Activated CD8-positive, alpha-beta memory T cell treated with anti-CD3 and anti-CD28 coated beads, Interleukin-2, amount 50 U/mL, for 48 hours (primary cell): ENCODE results near the gene PTP4A2.

ENCODE experiments used
- DNase-seq: peaks from one replicate; pipeline ENCODE4 v3.0.0-alpha.2; 2020

Gene PTP4A2

DNA sequence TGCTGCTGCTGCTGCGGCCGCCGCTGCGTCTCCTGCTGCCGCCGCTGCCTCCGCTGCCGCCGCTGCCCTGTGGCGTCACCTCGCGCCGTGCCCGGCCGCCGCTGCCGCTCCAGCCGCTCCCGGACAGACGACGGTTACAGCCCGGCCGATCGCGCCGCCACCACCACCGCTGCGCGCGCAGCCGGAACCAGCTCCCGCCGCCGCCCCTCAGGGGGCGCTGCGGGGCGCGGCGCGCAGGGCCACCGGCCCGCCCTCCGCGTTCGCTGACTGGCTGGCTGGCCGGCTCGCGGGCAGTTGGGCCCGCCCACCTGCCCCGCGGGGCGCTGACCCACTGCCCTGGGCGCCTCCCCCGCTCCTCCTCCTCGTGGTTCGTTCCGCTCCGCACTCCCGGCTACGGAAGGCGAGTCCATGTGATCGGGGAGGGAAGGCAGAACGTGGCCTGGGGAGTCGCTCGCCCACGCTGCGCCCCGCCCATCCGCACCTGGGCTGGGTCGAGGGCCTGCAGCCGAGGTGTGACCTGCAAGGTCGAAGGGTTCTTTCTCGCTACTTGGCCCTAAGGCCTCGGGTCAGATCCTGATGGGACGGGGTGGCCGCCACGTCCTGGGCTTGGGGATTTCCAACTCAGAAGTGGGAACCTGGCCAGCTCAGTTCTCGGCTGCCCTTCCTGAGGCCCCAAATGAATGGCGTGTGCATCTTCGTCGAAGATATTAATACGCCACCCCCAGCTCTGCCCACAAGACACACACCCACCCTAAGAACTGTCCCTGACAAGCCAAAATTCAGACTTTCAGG is at the start of gene PTP4A2:
TSS of gene PTP4A2 (minus strand) at position 185 of the 792 bp plus-strand sequence. CDS start 19,303 bp downstream, outside the sequence.
- DNase-seq: peak; percentile 94

DNA sequence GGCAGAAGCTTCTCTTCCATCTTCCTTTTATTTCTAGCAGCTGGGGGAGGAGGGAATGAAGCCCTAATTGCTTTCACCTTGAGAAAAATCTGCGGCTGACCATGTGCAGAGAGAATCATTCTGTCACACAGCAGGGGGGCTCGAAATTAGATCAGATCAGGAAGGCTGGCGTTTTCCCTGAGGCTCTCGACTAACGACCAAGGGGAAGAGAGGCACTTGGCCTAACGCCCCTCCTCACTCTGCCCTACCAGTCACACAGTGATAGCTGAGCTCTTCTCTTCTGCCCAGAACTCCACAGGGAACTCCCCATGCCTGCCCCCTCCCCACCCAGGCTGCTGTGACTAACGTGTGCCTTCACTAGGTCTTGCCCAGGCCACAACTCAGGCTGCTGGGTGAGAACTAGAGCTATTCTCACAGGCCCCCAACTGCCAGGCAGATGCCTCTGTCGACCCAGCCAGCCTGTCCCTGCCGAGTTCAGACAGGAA is 49.0 kb upstream of the PTP4A2 start:
- no peak for DNase-seq

DNA sequence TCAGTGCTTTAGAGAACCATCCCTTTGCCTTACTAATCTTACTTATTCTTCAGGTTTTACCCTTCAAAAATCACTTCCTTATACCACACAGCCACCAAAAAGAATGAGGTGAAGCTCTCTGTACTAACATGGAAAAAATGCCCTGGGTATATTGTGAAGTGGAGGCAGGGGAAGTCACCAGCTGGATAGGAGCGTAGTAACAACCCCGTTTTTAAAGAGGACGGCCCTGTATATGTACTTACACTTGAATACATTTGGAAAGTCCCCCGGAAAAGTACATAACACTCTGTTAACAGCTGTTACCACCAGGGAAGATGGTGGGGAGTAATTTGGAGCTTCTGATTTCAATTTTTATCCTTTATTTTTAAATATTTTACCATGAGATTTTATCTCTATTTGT is 47.3 kb upstream of the PTP4A2 start:
- DNase-seq: no peak

DNA sequence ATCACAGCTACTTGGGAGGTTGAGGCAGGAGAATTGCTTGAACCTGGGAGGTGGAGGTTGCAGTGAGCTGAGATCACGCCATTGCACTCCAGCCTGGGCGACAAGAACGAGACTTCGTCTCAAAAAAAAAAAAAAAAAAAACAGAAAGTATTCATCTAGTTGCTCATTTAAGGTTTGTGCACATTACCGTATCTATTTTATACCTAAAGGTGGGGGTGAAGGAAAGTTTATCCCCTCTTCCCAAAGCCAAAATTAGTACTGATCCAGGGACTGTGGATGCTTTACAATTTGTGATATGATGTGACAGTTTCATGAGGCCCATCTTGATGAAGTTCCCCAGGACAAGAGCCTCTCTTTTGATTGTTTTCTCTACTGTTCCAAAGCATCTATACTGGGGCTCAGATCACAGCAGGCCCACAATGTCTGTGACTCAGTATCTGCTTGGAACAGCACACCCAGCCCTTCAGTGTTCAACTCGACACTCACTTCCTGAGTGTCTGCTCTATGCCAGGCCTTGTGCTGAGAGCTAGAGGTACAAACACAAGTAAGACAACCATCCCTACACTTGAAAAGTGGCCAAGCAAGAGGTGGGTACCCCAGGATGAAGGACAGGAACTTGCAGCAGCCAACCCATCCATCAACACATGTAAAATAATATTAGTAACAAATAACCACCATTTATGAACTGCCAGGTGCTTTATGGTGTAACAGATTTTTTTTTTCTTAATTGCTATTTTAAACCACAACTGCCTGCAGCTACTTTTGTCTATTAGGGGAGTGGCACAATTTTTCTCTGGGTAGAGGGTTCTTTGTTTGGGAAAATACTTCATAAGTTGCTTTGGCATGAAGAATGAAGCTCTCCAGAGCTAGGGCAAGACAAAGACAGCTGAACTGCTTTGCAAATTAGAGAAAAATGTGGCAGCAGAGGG is 46.5 kb upstream of the PTP4A2 start:
- no peak for DNase-seq

DNA sequence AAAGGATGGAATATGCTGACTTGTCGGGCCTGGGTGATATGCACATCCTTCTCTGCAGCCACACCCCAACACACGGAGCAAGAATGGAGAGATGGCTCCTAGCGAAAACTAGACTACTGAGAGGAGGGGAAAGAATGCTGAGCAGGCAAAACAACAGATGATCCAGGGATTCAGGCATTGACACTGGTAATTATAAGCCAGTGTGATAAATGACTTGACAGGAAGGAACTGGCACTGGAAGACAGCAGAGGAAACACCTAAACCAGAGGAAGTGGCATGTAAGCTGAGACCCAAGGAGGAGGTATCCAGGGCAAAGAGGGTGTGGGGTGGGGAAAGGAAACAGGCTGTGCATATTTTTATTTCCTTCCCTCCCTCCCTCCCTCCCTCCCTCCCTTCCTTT is 43.8 kb upstream of the PTP4A2 start:
- no peak for DNase-seq

DNA sequence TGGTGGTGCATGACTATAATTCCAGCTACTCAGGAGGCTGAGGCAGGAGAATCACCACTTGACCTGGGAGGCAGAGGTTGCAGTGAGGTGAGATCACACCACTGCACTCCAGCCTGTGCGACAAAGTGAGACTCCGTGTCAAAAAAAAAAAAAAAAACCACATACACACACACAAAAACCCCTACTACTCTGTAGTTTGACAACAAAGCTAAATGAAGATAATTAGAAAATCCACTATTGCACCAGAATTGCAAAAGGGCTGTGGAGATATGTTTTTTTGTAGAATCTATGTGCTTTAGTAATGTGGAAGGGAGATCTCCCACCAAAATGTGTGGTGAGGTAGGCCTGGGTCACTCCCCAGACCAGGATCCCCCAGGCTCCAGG is 43.3 kb upstream of the PTP4A2 start:
- DNase-seq: no peak

DNA sequence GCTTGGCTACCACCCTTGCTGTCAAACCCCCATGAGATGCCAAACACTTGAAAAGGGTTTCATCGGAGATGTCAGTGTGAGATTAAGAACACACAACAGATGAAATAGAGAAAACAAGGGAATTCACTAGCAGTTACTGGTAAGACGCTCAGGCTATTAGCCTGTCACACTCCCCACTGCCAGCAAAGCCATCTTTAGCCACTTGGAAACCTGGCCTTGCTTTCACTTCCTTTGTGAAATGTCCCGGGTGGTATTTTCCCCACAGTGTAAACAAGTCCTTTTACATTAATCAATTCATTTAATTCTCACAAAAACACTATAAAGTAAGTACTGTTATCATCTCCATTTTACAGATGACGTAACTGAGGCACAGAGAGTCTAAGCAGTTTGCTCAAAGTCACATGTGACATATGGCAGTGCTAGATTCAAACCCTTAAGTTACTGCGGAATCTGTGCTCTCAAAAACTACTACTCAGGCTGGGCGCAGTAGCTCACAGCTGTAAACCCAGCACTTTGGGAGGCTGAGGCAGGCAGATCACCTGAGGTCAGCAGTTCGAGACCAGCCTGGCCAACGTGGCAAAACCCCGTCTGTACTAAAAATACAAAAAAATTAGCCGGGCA is 42.8 kb upstream of the PTP4A2 start:
- DNase-seq: no peak

DNA sequence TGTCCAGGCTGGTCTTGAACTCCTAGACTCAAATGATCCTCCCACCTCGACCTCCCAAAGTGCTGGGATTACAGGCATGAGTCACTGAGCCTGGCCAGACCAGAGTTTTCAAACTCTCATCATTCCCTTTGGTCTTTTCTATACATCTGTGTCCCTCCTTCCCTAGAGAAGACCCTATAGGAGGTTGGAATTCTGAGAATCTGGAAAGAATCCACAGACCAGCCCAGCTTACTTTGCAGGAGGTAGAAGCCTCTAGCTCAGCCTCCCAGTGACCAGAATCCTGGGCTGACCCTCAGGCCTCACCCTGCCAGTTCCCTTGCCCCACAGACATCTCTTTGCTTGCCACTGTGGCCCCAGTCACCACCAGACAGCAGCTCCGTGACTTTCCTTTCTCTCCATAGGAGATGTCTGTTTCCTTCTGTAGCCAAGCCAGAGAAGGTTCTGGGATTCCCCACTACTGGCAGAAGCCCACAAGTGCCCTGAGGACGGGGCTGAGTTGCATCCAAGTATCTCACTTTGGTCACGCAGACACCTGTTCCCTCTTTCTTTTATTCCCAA is 40.8 kb upstream of the PTP4A2 start:
- DNase-seq: no peak

DNA sequence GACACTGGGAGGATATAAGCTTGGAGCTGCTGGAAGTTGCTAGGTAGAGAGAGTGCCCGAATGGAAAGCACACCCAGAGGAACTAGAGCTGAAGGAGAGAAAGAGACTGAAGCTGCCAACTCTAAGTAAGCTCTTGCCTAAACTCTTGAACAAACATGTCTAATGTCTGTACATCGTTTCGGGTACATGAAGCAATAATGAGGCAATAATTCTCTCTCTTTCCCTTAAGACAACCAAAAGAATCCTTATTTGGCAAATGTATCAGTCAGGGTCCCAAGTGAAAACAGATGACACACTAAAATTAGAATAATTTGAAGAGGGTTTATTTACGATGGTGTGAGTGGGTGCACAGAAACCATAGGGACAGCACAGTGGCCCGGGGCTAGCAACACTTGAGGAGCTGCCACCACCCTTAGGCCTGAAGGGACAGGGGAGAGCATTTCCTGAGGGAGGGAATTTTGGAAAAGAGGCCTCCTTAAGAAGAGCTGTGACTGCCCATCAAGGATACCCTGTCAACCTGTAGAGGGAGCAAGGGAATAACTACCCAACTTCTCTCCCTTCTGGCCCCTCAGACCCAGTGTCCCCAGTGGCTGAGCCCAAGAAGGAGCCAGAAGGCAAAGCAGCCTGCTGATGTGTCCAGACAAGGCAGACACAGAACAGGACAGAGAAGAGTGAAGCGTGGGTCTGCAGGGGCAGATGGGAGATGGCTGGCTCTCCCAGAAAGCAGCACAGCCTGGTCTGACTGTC is 39.4 kb upstream of the PTP4A2 start:
- DNase-seq: no peak

DNA sequence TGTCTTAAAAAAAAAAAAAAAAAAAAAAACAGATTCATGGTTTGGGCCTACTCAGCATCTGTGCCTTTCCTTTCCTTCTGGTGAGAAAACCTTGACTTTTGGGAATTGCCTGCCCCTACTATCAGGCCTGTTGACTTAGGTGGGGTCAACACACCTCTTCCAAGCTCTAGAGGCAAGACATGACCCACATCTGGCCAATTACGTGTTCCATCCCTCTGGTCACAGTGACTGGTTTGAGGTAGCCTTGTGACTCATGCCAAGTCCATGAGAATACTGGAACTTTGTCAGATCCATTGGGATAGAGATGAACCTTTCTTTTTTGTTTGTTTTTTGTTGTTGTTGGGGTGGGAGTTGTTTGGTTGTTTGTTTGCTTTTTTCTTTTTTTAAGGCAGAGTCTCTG is 38.2 kb upstream of the PTP4A2 start:
- DNase-seq: no peak

DNA sequence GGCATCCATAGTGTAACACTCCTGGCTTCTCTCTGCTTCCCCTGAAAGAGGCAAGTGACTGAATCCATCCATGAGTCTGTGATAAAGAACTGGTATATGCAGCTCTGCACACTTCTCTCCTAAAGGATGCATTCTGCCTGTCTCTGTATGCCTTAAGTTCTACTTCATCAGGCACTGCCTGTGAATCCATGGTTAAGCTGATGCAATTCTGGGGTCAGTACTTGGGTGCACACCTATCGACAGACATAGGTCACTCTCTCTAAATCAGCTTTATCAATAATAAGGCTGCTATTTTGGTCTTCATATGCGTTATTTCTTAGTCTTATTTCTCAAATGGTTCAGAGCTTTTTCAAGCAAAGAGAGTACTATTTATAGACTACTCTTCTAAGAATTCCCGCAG is 32.7 kb upstream of the PTP4A2 start:
- DNase-seq: no peak

DNA sequence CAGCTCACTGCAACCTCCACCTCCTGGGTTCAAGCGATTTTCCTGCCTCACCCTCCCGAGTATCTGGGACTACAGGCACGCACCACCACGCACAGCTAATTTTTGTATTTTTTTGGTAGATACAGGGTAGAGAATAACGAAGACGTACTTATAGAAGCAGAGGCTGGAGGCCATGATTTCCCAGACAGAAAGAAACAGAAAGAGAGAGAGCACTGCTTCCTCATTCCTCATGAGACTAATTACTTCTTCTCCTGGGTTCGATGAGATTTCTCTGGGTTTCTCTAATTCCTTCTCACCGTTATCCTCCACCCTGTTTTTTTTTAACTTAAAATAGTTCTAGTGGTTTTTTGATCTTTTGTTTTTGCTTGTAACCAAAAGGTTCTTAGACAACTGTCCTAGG is 23.4 kb upstream of the PTP4A2 start:
- DNase-seq: no peak

DNA sequence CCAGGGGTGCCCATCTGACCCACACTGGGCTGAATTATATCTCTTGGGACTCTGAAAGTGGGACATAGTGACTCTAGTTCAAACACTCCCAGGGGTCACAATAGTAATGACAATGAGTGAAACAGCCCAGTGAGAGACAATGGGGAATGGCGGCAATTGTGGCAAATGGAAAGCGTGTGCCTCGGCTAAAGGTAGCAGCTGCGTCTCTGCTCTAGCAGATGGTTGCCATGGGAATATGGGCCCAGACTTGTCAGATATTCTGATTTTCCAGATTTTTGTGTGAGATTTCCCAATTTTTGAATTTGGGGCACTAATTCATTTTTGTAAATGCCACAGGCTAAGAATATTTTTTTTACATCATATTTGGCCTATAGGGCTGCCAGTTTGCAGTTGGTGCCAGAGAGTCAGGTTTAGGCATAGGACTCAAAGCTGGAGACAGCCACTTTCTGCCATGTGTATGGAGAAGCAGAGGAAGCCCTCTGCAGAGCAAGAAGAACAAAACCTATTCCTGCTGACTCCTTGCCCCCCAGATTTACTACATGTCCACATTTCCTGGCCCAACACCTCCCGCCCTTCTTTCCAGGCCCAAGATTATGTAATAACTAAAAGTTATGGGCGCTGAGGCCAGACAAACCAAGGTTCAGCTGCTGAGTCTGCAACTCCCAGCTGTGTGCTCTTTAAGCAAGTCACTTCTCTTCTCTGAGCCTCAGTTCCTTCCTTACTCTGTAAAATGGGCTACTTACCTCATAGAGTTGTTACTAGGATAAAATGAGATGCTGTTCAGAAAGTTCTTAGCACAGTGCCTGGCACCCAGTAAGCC is 21.6 kb upstream of the PTP4A2 start:
- no peak for DNase-seq

DNA sequence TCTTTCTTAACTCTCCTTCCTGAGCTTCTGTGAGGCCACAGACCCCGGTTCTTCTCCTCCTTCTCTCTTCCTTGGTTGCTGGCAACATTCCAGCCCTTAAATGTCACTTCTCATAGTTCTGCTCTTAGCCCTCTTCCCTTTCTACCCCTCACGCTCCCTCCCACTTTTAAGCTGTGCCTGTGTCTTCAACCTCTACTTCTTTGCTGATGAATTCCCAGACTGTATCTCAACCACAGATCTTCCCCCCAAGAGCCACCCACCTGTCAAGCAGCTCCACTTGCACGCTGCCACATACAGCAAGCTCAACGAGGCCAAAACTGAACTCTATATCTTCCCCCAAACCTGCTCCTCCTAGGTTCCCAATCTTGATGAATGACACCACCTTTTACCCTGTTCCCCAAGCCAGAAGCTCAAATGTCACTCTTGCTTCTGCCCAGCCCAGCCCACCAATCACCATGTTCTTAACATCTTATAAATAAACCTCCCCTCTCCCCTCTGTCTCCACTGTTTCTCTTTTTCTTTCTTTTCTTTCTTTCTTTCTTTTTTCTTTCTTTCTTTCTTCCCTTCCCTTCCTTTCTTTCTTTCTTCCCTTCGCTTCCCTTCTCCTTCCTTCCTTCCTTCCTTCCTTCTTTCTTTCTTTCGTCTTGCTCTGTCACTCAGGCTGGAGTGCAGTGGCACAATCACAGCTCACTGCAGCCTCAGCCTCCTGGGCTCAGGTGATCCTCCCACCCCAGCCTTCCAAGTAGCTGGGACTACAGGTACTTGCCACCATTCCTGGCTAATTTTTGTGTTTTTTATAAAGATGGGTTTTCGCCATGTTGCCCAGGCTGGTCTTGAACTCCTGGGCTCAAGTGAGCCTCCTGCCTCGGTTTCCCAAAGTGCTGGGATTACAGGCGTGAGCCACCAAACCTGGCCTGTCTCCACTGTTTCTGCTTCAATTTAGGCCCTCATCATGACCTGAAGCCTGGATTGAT is 19.8 kb upstream of the PTP4A2 start:
- DNase-seq: peak; percentile 78

DNA sequence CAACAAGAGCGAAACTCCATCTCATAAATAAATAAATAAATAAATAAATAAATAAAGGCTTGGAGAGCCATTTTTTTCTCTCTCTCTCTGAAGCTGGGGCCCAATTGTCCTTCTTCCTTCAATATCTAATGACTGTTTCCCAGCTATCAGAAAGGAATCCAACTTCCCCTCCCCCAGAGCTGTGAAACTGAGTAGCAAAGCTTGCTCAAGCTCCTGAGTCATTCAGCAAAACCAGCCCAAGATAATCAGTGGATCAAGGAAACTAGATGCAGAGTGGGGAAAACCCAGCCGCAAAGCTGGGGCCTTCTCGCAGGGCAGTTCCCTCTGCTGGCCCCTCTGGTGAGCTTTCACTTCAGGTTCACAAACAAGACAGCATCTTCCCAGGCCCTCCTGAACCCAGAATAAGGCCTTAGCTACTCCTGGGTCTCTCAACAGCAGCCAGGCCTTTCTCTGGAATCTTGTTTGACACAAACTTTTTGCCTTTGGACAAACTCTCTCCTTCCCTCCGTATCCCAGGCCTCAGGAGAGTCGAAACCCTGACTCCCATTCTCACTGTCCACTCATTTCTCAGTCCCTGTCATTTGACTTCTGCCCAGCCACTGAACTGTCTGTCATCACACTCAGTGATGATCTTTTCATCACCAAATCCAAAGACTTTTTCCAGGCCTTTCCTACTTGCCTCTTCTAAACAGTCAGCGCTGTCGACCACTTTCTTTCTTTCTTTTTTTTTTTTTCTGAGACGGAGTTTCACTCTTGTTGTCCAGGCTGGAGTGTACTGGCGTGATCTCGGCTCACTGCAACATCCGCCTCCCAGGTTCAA is 18.0 kb upstream of the PTP4A2 start:
- peak; percentile 87 for DNase-seq

DNA sequence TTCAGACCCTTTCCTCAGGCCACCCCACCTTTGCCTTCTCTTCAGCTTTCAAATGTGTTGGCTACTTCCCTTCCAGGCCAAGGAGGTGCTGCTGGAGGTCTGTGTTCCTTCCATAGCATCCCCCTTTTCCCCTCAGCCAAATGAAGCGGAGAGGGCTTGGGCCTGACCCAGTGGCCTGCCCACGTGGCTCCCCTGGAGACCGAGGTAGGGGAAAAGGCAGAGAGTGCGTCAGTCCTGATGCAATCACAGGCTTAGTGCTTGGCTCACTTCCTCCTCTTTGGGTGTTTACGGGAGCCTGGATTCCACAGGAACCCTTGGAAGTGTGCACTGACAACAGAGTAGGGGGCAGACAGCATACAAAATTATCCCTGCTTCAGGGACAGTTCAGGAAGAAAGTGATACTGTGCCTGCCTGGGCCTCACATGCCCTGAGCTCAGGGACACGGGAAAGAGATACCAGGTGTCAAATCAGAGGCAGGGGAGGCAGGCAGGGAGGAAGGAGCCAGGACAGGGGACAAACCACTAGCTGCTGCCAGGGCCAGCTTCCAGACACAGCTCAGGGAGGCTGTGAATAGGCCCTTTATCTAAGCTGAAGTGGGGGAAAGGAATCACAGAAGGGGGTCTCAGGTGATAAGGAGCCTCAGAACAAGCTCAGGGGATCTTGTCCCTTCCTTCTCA is 16.6 kb upstream of the PTP4A2 start:
- no peak for DNase-seq

DNA sequence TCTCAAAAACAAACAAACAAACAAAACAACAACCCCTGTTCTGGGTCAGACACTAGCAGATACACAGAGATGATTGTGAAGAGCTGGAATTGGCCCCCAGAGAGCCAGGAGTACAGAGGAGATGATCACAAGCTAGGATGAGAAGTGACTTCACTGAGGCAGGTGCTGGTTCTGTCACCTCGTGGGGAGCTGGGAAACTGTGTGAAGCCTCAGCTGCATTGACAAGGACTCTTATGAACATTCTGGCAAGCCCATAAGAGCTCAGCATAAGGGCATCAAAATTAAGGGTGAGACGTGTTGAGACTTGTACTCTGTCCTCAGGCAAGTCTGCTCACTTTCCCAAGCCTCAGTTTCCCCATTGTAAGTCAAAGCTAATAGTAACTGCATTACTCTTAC is 14.7 kb upstream of the PTP4A2 start:
- no peak for DNase-seq

DNA sequence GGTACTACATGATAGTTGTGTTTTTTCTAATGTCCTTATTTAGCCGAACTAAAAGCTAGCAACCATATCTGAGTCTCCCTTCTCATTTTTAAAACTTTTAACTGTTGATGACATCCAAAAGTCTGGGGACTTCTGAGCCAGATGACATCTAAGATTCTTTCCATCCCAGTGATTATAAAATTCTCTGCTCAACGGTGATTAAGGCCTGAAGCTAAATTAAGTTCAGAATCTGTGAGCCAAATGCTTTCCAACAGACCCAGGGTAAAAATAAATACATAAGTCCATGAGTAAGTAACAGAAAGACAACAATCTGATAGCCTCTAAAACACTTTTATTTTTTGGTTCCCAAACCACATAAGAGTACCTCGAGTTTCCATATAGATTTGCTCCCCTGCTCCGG is 13.1 kb upstream of the PTP4A2 start:
- DNase-seq: no peak

DNA sequence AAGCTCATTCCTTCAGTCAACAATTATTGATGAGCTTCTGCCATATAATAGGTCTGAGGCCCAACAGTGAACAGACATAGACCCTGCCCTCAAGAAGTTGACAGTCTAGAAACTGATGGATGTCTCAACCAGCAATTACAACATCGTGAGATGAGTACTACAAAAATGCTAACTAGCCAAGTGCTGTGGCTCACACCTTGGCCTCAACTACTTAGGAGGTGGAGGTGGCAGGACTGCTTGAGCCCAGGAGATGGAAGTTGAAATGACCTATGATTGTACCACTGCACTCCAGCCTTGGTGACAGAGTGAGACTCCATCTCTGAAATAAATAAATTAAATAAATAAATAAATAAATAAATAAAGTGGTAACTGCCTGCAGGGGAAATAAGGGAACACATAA is 11.7 kb upstream of the PTP4A2 start:
- DNase-seq: peak; percentile 30
